Inferior parietal cortex (tissue), 1 donor: ENCODE results near the gene SAPCD1.
A peak's percentile ranks its signal among the peaks of the same experiment; 100 is the strongest.
"Not testable (repeated sequence)": the region's sequence is repeated elsewhere in the genome, so short reads cannot be mapped to it uniquely, and the experiment has no call there.

Experiments
- DNase-seq: peaks from one replicate; pipeline ENCODE4 v3.0.0-alpha.2; 2016; ENCODE audit errors: extremely low spot score

SAPCD1 gene

DNA sequence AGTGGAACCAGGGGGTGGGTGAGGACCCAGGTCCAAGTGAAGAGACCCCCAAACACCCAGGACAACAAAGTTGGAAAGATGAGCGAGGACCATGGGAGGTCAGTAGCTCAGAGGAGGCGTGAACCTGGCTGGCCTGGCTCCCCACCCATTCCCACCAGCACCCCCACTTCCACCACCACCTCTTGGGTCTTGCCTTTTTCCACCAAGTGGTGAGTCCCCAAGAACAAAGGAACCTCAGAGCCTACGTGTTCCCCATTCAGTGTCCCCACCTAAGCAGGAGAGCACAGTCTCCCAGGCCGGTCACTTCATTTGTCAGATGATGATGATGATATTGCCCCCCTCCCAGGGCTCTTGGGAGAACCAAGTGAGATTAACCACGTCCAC is 15.2 kb downstream of the SAPCD1 start:
- DNase-seq: no peak

DNA sequence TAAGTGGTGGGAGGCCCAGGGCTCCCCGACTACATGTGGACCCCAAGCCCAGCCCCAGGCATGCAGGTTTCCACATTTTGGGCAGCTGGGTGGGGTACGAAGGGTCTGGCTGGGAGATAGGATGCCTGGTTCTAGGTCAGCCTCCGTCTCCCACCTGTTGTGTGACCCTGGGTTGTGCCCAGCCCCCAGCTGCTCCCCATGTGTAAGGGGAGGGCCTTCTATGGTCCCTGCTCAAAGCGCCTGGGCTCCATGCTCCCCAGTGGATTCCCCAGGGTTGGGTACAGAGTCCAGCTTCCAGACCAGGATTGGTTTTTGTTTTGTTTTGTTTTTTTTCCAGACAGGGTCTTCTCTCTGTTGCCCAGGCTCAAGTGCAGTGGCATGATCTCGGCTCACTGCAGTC is 15.7 kb downstream of the SAPCD1 start:
- DNase-seq: no peak

DNA sequence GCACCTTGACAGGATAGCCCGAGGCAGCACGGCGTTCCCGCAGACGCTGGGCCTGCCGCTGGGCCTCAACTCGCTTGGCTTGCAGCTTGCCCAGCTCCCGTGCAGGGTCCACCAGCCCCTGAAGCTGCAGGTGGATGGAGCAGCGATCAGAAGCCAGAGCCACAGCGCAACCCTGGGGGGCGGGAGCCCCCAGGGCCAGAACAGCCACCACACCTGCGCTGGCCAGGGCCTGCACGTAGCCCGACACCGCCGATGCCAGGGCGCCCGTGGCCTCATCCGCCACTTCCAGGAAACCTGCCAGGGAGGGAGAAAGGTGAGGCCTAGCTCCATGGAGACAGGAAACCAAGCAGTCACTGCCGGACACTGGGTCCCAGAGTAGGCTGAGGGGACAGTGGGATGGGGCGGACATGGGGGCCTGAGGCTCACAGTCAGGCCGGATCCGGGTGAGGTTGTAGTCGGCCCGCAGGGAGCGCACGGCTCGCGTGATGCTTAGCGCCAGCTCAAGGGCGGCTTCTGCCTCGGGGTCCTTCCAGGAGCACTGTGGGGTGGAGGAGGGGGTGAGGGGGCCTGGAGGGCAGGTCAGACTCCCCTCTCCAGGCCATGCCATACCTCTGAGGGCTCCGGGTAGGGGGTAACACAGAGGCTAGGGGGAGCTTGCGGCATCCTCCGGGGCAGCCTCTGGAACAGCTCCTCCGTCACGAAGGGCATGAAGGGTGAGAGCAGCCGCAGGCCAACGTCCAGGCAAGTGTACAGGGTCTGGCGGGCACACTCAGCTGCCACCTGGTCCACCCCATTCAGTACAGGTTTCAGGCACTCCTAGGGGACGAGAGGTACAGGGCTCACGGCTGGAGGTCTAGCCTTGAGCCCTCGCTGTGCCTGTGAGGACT is 16.8 kb downstream of the SAPCD1 start:
- DNase-seq: no peak

DNA sequence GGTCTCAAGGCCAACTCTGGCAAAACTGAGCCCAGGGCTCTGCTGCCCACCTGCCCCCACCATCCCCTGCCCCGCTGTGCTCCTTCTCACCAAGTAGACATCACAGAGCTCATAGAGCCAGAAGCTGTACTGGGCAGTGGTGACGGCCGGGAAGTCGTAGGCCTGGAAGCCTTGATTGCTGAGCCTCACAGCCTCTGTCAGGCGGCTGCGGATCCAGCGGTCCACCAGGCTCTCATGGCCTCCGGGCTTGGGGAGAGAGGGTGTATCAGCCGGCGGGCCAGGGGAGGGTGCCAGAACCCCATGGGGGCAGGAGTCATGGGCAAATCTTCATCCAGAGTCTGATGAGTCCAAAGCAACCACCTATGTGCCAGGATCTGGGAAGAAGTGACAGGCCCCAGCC is 17.5 kb downstream of the SAPCD1 start:
- no peak for DNase-seq

DNA sequence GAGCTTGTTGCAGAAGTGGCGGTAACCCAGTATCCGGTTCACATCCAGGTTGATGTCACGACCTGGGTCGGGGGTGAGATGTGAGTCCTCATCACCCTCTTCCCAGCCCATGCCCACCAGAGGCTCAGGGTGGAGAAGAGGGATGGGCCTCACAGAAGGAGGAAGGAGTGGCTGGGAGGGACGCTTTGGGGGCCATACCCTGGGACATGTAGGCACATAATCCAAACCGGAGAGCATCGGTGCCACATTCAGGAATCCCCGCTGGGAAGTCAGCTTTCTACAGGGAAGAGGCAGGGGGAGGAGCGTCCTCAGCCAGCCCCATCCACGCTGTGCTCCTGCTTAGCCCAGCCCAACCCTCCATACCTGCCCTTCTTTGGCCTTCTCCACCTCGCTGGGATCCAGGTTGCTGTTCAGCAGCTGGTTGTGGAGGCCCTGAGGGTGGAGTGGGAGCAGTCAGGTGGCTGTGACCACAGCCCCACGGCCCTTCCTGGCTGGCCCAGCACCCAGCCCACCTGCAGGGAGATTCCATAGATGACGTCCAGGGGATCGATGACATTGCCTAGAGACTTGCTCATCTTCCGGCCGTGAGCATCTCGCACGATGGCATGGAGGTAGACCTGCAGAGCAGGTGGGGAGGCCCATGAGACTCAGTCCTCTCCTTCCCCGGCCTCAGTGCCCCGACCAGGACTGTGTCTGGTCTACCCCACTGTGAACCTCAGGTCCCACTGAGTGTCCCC is 18.2 kb downstream of the SAPCD1 start:
- no peak for DNase-seq

DNA sequence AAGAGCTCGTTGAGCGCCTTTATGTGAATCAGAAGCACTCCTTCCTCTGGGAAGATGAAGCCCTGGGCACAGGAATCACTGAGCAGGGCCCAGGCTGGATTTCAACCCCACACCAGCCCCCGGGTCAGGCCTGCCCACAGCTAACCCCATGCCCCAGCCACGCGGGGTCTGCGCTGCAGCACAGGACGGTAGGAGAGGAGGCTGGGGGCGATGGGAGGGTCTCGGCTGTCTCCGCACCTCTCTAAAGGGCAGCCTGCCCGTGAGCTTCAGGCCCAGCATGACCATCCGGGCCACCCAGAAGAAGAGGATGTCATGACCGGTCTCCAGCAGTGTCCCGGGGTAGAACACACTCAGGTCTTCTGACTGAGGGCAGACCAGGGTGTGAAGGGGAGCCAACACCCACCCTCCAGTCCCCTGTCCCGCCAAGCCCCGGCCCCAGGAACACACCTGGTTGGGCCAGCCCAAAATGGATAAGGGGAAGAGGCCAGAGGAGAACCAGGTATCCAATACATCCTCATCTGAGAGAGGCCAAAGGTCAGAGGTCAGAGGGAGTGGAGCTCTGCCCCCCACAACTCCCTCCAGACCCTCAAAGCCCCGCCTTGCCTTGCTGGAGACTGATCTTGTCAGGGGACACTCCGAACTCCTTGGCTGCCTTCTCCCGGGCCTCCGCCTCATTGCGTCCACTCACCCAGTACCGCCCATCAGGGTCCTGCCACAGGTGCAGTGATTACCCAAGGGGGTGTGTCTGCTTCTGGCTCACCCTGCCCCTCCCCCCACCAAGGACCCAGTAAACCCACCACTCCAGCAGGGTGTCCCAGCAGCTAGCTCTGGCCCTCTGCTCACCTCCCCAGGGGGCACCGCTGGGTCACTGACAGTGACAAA is 19.0 kb downstream of the SAPCD1 start:
- DNase-seq: no peak

DNA sequence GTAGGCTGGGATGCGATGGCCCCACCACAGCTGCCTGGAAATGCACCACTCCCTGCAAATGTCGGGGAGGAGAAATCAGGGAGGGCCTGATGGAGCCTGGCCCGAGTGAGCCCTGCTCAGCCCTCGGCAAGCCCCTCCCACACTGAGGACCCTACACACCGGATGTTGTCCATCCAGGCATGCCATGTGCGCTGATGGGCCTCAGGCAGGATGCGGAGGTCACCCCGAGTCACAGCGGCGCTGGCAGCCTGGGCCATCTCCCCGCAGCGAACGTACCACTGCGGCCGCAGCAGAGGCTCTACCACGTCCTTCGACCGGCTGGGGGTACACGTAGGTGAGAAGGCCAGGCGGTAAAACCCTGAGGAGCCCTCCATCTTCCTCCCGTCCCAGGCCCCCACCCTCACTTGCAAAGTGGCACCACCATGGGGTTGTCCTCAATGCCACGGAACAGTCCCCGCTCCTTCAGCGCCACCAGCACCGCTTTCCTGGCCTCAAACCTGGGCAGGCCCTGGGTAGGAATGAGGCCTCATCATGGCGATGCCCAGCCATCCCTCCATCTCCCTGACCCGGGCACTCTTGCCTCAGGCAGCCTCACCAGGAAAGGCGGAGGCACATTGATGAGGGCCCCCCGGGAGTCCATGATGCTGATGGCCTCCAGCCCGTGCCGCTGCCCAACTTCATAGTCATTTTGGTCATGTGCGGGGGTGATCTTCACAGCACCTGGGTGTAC is 19.8 kb downstream of the SAPCD1 start:
- DNase-seq: no peak

DNA sequence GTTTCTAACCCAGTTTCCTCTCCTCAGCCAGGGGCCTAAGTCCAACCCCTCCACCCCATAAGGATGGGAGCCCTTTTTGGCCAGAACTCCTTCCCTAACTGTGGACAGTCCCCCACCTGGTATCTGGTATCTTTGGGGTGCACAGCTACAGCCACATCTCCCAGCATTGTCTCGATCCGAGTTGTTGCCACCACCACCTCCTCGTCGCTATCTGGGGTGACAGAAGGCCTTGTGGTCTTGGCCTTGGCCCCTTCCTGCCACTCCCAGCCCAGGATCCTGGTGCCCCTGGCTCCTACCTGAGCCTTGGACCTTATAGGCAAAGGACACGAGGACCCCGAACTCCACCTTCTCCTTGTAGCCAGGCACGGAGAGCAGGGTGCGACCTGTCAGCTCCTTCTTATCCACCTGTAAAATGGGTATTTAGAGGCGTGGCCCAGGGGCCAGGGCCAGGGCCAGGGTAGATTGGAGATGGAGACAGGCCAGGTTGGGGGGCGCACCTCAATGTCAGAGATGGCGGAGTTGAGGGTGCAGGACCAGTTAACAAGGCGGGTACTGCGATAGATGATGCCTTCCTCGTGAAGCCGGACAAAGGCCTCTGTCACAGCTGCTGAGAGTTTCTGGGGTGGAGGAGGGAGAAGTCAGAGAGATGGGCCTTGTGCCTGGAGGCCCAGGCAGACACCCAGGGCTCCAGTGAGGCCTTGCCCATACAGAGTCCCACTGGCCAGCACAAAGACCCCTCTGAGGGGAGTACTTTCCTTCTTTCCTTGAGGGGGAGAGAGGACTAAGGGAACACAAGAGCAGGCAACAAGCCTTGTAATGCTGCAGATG is 21.9 kb downstream of the SAPCD1 start:
- DNase-seq: no peak

DNA sequence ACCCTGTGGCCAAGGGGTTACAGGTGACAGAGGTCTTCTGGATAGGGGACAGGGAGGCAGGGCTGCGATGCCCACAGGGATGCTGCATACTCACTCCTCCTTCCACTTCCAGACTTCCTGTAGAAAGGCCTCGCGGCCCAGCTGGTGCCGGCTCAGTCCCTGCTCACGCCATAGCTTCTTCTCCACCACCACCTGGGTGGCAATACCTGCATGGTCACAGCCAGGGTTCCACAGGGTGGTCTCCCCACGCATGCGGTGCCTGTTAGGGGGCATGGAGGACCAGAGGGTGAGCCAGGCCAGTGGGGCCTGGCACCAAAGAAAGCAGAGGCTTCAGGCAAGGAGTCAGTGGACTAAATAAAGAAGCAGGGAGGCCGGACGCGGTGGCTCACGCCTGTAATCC is 23.0 kb downstream of the SAPCD1 start:
- no peak for DNase-seq

DNA sequence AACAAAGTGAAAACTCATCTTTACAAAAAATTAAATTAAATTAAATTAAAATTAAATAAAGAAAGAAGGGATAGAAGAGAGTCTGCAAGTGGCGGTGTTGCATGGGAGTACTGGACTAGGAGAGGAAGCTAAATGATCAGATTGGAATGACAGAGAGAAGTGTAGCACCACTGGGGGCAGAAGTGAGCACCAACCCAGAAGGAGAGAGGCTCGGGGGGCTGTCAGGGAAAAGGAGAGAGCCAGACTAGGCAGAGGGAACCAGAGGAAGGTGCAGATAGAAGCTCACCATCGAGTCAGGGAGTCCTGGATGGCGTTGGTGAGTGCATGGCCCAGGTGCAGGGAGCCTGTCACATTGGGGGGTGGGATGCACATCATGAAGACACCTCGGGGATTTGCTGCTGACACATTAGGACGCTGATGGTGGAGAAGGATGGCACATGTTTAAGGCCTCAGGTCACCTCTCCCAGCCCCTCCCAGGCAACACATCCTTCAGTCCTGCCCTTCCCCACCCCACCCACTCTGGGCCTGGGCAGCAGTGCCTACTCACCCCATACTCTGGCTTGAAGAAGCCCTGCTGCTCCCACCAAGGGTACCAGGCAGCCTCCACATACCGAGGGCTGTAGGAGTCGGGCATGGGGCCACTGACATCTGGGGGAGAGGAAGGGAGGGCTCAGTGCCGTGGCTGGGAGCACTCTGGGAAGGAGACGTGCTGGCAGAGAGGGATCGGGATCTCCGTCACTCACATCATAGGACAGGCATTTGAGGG is 29.1 kb downstream of the SAPCD1 start:
- DNase-seq: peak; percentile 51

DNA sequence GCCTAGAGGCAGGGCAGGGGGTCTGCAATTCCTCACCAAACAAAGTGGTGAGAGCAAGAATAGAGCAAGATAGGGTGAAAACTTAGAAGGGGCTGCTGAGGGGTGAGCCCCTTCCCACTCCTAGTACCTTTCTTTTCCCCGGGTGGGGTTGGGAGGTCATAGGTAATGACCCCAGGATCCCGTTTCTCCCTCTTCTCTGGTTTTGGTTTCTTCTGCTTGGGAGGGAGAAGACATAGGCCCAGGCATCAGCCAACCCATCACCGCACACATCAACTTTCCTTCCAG is 29.6 kb downstream of the SAPCD1 start:
- no peak for DNase-seq

DNA sequence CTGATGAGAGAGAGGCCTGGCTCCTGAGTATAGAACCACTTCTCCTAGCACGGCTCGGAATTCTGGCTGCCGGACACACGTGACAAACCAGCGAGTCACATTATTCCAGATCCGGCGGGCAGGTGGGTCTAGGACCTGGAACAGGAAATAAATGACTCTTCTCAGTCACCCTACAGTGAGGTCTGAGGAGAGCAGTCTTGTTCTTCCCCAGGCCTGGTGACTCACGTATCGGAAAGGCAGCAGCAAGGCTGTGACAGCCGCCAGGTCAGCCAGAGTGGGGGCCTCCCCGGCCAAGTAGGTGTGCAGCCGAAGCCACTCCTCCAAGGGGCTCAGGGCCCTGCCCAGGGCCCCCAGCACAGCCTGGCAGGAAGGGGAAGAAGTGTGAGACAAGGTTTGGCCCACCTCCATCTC is 30.3 kb downstream of the SAPCD1 start:
- no peak for DNase-seq

DNA sequence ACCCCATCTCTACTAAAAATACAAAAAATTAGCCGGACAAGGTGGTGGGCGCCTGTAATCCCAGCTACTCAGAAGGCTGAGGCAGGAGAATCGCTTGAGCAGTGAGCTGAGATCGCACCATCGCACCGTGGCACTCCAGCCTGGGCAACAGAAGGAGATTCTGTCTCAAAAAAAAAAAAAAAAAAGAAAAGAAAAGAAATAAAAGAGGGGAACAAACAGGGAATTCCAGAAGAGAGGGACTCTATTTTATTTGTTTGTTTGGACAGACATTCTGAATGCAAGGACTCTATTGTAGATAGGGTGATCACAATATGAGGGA is 31.4 kb downstream of the SAPCD1 start:
- DNase-seq: not testable (repeated sequence)

DNA sequence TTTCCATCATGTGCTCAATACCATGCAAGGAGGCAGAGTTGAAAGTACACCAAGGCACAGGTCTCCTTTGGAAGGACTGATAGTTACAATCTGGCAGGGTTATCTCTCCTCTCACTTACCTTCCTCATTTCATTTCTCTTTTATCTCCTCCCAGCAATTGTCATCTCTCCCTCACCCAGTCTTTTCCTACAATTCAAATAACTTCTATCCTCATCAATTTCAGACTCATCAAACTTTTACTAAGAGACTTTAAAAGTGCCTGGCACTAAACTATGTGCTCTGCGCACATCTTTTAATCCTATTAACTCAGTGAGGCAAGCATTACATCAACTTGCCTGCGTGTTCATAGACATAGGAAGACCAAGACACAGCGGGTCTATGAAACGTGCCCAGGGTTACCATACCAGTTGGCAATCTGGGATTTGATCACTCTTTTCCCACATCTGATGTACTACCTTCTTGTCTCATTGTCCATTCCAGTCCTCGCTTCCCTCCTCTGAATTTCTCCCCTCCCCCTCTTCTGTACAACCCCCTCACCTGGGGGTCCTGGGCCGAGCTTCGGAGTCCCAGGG is 31.9 kb downstream of the SAPCD1 start:
- DNase-seq: peak; percentile 29

DNA sequence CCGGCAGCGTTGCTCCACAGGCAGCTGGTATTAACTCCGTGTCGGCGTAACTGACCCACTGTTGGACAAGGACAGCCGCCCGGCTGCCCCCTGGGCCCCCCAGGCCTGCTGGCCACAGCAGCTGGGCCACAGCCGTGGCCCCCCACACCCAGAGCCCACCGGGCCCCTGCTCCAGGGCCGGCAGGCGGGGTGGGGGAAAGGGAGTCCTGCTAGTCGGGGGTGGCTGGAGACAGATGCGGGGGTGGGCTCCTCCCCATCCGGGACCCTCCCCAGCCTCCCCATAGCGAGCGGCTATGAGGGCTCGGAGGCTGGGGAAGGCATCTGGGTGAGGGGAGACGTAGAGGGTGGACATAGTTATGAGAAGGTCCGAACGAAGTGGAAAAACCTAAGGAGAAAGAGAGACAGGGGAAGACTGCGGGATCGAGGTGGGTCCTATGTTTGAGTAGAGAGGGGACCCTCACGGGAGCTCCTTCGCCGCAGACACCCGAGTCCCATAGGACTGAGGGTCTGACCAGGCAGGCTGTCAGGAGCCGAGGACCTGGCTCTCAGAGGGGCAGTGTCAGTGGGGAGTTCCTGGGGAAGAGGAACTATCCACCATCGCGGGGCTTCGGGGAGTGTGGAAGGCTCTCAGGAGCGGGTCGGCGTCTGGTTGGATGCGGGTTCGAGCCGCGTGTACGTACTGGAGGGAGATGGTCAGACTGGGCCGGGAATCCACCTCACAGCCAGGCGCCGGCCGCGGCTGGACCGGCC is 32.6 kb downstream of the SAPCD1 start:
- no peak for DNase-seq

DNA sequence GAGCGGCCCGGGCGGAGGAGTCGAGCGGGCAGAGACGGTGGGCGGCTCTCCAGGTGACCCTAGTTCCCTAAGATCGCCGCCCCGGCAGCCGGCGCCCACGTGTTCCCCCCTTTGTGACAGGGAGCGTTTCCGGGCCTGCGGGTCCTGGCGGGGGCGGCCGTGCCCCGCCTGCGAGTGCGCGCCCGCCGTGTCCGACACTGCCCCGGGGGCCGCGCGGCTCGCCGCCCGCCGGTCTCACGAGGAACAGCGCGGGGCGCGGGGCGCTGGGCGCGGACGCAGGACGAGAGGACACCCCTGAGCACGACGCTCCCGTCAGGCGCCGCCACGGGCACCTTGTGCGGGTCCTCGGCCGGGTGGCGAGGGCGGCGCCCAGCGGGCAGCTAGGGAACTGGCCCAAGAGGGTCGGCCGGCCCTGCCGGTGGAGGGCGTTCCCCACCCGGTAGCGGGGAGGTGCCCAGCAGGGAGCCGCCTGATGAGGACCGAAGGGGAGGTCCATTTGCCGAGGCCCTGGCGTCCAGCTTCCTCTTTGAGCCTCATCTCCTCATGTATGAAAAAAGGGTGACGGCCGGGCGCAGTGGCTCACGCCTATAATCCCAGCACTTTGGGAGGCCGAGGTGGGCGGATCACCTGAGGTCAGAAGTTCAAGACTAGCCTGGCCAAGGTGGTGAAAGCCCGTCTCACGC is 33.3 kb downstream of the SAPCD1 start, which contains the start of gene VARS1:
TSS of gene VARS1 (minus strand) at position 137 of the 683 bp plus-strand sequence. CDS start 535 bp downstream, outside the sequence.
- peak; percentile 86 for DNase-seq

DNA sequence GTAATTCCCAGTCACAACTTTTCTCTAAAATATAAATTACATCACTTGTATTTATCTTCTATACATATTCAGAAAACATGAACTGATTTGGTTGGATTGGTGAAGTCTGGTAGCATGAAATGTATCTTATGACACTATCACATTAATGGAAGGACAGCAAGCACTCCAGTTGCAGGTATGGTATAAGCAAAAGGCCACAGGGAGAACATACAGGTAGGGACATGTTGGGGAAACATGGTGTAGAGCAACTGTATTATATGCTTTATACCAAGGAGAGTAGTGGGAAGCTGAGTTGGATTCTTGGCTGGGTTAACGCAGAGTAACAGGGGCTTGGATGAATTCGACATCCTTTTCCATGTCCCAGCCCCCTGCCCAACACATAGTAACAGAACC is 34.5 kb downstream of the SAPCD1 start:
- no peak for DNase-seq

DNA sequence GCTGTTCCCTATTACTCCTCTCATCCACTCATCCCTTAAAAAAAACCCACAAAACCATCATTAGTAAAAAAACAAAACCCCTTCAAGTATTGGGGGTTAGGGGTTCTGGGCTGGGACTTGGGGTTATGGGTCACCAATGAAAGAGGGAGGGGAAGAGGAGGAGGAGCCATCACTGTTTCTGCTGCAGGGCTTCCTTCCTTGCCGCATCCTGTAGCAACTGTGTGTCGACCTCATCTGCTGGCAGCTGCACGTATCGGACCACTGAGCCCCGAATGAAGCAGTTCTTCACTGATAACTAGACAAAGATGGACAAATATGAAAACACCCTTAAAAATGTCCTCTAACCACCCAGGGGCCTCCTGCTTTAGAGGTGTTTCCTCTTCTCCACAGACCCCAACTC is 35.1 kb downstream of the SAPCD1 start:
- no peak for DNase-seq
